Measurements from ENCODE around the gene SIGLEC8. TPM values are rescaled to one million over a fixed set of nuclear protein-coding genes. Genes with fewer than 3 reads are reported as not detected.

SIGLEC8 gene
- total RNA-seq, 1 experiment from 2014 or later = not detected

DNA sequence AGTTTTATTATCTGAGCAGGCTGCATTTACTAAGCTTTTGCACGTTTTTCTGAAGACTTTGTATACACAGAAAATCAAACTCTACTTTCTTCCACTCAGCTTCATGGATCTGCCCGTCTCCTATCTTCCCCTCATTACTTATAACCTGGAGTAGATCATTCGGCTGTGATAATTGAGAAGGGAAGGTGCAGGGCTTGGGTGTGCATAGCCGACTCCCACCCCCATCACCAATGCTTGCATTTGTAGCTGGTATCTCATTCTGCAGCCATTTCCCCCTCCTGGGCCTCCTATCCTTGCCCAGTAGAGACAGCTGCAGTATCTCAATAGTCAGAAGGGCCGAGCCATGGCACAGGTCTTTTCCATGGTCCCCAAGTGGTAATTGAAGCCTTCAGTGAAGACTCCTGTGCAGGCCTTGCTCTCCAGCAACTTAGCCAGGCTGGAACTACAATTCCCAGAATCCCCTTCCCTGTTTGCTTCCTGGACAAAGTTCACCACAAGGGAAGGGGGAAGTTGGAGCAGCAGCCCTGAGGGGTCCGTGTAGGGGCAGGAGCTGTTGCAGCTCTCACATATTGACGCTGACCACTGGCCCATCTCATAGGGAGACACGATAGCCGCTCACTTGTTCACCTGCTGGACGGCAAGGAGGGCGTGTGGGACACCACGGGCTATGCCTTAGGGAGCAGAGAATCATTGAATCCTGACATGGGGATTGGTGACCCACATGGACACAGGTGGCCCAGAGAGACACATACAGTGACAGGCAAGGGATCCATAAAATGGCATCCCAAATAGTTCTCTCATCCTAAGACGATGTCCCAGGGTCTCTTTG is 2.1 kb upstream of the SIGLEC8 start:
- ChIA-PET RAD21 (ENCODE audit: low non-redundant PET in 1 of 2, low total read pairs in 2 of 2, uncharacterized antibody in 2 of 2, unreplicated experiment in 2 of 2) (no interaction called here), CTCF (interaction anchor here (1.3 kb wide), 1 partner anchor 13 kb away, joined by 6 read pairs; no protein-coding TSS in a partner anchor), POLR2A (no interaction called here)
- no peak overlapping the region for H3K9ac ChIP-seq (ENCODE audit: low read length)
- no peaks in the 10 kb centered on the region for H3K36me3 ChIP-seq (ENCODE audit: control insufficient read depth in 1 of 2, insufficient read depth in 2 of 2, low read length in 2 of 2)
- H3K4me1 ChIP-seq (ENCODE audit: control insufficient read depth in 1 of 2, insufficient read depth in 2 of 2, low read length in 2 of 2) = no peaks in the 10 kb centered on the region
- H2AFZ ChIP-seq (ENCODE audit: low read depth, low read length, poor library complexity, severe bottlenecking) = no peak overlapping the region
- no peak overlapping the region for H3K4me3 ChIP-seq (replicated peaks in 1 of 2; ENCODE audit: low read depth in 1 of 2, low read length in 2 of 2)
- DNase-seq (ENCODE audit: low read depth, low spot score) = no peak
- intact Hi-C loops (cut with micrococcal nuclease) = no loop called here
- H3K27ac ChIP-seq (ENCODE audit: low read depth, low read length) = no peak overlapping the region
- TF ChIP-seq YY1 (IDR thresholded peaks at IDR 0.05; ENCODE audit: extremely low read depth, insufficient replicate concordance, low read depth, low read length) (no peak), TCF7L2 (IDR thresholded peaks at IDR 0.05; ENCODE audit: borderline replicate concordance, extremely low read depth, insufficient read depth, insufficient read length) (no peak), ELF1 (IDR thresholded peaks at IDR 0.05; ENCODE audit: borderline replicate concordance, low read depth) (peak; percentile 74), CBX3 (IDR thresholded peaks at IDR 0.05; ENCODE audit: low read depth) (0 out of 2 replicates have a peak, but pooled peaks have one; percentile 25)
- H3K79me2 ChIP-seq (ENCODE audit: insufficient read depth, low read length) = no peaks in the 10 kb centered on the region
- H3K9me3 ChIP-seq (ENCODE audit: control insufficient read depth in 1 of 2, insufficient read depth in 1 of 2, low read depth in 1 of 2, low read length in 2 of 2) = no peaks in the 10 kb centered on the region
- no TSS peak for BruUV-seq (replicated peaks)
- H3K27me3 ChIP-seq (ENCODE audit: insufficient read depth, low read length) = 0 out of 2 replicates have a peak, but pooled peaks cover 3% of the 10 kb centered on the region
- peak; percentile 86 for ATAC-seq
- H3K9me2 ChIP-seq (ENCODE audit: insufficient read depth) = no peaks in the 10 kb centered on the region
- H4K20me1 ChIP-seq (ENCODE audit: insufficient read depth) = no peaks in the 10 kb centered on the region
- peak overlapping the region; percentile 34; the same call in 1 of the 2 replicates for H3K4me2 ChIP-seq (ENCODE audit: low read length)

DNA sequence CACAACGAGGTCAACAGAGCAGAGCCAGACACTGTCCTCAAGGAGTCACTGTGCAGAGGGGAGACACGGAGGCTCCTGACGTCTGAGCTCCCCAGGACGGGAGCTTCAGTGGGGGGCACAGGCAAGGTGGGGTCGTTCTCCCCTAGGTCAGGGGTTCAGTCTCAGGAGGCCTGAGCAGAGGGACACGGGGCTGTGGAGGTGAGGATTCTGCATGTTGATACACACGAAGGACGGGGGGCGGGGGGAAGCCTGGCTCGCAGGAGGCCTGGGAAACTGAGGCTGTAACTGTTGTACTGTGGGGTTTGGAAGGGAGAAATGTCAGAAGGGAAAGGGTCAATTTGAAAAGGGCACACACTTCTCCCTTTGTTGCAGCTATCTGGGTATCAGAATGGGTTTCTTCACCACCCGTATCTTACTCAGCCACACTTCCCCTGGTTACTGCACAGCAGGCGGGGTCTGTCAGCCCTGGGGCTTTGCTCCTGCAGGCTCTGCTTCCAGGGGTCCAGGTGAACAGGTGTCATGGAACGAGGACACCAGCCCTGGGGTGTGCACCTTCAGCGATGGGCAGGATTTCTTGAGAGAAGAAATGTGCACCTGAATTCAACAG is 748 bp upstream of the SIGLEC8 start:
- Histone ChIP-seq H3K79me2 (ENCODE audit: insufficient read depth, low read length) (no peaks in the 10 kb centered on the region), H2AFZ (ENCODE audit: low read depth, low read length, poor library complexity, severe bottlenecking) (no peak overlapping the region), H3K4me3 (replicated peaks in 1 of 2; ENCODE audit: low read depth in 1 of 2, low read length in 2 of 2) (no peak overlapping the region), H3K9me3 (ENCODE audit: control insufficient read depth in 1 of 2, insufficient read depth in 1 of 2, low read depth in 1 of 2, low read length in 2 of 2) (no peaks in the 10 kb centered on the region), H4K20me1 (ENCODE audit: insufficient read depth) (no peaks in the 10 kb centered on the region), H3K4me2 (ENCODE audit: low read length) (no peak overlapping the region), H3K4me1 (ENCODE audit: control insufficient read depth in 1 of 2, insufficient read depth in 2 of 2, low read length in 2 of 2) (no peaks in the 10 kb centered on the region), H3K27me3 (ENCODE audit: insufficient read depth, low read length) (no peaks in the 10 kb centered on the region), H3K9me2 (ENCODE audit: insufficient read depth) (no peaks in the 10 kb centered on the region), H3K9ac (ENCODE audit: low read length) (no peak overlapping the region), H3K36me3 (ENCODE audit: control insufficient read depth in 1 of 2, insufficient read depth in 2 of 2, low read length in 2 of 2) (no peaks in the 10 kb centered on the region), H3K27ac (ENCODE audit: low read depth, low read length) (no peak overlapping the region)
- no TSS peak for BruUV-seq (replicated peaks)
- no peak for TF ChIP-seq EZH2 (IDR thresholded peaks at IDR 0.05)
- TF ChIP-seq ELF1 (IDR thresholded peaks at IDR 0.05; ENCODE audit: borderline replicate concordance, low read depth) = no peak
- TF ChIP-seq SRF (IDR thresholded peaks at IDR 0.05; ENCODE audit: low read depth) = no peak
- no peak for TF ChIP-seq POLR2AphosphoS5 (IDR thresholded peaks at IDR 0.05; ENCODE audit: low read depth, low read length)
- no peak for TF ChIP-seq SIN3A (IDR thresholded peaks at IDR 0.05; ENCODE audit: low read depth)
- no peak for TF ChIP-seq JUND (IDR thresholded peaks at IDR 0.05)
- TF ChIP-seq, protein P1, sequence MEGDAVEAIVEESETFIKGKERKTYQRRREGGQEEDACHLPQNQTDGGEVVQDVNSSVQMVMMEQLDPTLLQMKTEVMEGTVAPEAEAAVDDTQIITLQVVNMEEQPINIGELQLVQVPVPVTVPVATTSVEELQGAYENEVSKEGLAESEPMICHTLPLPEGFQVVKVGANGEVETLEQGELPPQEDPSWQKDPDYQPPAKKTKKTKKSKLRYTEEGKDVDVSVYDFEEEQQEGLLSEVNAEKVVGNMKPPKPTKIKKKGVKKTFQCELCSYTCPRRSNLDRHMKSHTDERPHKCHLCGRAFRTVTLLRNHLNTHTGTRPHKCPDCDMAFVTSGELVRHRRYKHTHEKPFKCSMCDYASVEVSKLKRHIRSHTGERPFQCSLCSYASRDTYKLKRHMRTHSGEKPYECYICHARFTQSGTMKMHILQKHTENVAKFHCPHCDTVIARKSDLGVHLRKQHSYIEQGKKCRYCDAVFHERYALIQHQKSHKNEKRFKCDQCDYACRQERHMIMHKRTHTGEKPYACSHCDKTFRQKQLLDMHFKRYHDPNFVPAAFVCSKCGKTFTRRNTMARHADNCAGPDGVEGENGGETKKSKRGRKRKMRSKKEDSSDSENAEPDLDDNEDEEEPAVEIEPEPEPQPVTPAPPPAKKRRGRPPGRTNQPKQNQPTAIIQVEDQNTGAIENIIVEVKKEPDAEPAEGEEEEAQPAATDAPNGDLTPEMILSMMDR (IDR thresholded peaks at IDR 0.05 in 2 of 3, conservative IDR thresholded peaks at IDR 0.05 in 1 of 3; ENCODE audit: borderline replicate concordance in 1 of 3, insufficient read depth in 1 of 3, low read depth in 2 of 3, low read length in 2 of 3) = no peak
- no peak for TF ChIP-seq TCF7L2 (IDR thresholded peaks at IDR 0.05; ENCODE audit: borderline replicate concordance, extremely low read depth, insufficient read depth, insufficient read length)
- no peak for TF ChIP-seq CEBPB (IDR thresholded peaks at IDR 0.05; ENCODE audit: low read depth)
- TF ChIP-seq, protein P2, sequence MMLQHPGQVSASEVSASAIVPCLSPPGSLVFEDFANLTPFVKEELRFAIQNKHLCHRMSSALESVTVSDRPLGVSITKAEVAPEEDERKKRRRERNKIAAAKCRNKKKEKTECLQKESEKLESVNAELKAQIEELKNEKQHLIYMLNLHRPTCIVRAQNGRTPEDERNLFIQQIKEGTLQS (IDR thresholded peaks at IDR 0.05) = no peak
- CTCF ChIA-PET = no interaction called here
- intact Hi-C loops (cut with micrococcal nuclease) = no loop called here
- POLR2A ChIA-PET = no interaction called here
- no peak for DNase-seq (ENCODE audit: low read depth, low spot score)
- ATAC-seq = no peak
- RAD21 ChIA-PET (ENCODE audit: low non-redundant PET in 1 of 2, low total read pairs in 2 of 2, uncharacterized antibody in 2 of 2, unreplicated experiment in 2 of 2) = no interaction called here
